Measurements from ENCODE around the gene CCDC187.
"Not testable (repeated sequence)": the region's sequence is repeated elsewhere in the genome, so short reads cannot be mapped to it uniquely, and the experiment has no call there.

The CCDC187 gene

DNA sequence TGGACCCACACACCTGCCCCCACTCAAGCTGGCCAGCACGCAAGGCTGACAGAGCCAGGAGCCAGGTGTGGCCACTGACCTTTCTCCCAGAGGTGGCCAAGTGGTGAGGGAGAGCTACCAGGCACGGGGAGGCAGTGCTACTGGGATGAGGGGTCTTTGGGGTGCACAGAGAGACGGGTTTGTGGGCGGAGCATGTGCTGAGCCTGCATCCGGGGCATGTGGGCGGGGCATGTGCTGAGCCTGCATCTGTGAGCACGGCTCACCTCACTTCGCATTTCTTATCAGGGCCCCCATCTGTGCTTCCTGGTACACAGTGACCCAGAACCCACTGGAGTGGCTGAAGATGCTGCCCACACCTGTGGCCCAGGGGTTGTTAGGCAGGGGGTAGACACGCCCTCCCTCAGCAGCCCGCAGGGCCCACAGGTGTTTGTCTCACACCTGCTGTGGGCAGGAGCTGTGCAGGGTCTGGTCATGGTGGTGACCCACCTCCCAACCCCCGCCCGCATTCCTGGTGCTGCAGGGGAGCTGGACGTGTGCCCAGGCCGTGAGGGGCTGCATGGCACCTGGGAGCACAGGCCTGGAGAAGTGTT lies 21.5 kb downstream of the CCDC187 start:
- no peak for DNase-seq

GRCh38 chr9:136281421-136282271 lies 22.2 kb downstream of the CCDC187 start:
- no peak for DNase-seq

GRCh38 chr9:136280535-136281315 lies 23.2 kb downstream of the CCDC187 start:
- DNase-seq: no peak

GRCh38 chr9:136279471-136279870 lies 24.4 kb downstream of the CCDC187 start:
- no peak for DNase-seq

- no peak for DNase-seq
Measured at GRCh38 chr9:136278894-136279293, 25.0 kb downstream of the CCDC187 start.

DNA sequence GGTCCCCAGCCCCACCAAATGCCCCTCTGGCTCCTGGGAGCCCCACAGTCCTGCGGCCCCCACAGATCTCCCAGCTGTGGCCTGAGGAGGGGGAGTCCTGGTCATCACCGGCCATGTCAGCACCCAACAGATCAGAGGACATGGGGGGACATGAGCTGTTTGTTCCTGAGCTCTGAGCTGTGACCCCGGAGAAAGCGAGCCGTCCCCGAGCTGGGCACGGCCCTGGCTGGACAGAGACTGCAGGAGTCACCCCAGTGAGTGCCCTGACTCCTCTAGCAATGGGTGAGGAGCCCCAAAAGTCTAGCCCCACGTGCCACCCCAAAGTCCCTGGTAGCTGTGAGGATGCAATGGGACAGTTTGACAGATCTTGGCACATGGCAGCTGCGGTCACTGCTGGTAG lies 25.7 kb downstream of the CCDC187 start:
- no peak for DNase-seq

- DNase-seq: no peak
Measured at GRCh38 chr9:136277746-136278145, 26.1 kb downstream of the CCDC187 start.

DNA sequence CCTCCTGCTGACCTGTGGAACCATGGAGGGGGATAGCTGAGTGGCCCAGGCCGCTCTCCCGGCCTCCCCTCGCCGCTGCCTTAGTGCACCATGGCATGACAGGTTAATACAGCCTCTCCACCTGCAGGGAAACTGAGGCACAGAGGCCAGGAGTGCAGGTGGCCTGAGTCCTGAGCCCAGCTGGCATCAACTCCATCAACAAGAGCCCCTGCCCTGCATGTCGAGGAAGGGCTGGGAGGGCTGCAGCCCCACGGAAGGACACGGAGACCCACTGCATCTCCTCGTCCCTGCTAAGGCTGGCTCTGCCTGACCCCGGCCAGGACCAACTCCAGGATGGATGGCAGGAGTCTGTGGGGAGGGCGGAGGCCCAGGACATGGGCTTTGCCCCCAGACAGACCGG lies 27.2 kb downstream of the CCDC187 start:
- DNase-seq: no peak

DNA sequence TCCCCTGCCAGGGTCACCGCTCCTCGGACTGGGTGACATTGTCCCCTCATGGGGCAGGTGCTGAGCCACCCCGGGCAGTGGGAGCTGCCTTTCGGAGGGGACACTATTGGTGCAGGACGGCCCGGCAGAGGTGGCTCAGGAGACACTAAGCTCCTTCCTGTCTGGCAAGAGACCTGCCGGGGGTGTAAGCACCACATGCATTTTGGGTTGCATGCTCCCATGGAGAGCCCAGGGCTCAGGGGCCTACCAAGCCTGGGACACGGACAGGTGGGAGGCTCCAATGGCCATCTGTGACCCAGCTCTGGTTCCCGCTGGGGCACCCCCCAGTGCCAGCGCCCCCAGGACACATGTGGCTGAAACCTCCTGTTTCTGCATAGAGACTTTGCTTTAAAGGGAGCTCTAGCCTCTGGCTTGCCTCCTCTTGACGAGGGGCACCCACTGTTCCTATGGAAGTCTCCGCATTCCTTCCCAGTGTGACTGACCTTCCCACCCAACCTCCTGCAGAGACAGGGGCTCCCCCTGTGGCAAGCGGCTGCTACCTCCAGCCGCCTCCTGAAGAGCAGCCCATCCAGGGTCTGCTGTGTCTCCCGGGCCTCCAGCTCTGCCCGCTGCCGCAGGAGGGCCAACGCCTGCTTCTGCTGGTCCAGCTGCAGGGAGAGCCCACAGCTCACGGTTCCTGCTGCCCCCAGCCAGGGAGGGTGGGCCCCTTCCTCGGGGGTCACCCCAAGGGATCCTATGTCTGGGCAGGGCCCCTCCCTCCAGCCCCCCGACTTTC lies 28.1 kb downstream of the CCDC187 start:
- no peak for DNase-seq

GRCh38 chr9:136274786-136275654 lies 28.9 kb downstream of the CCDC187 start:
- no peak for DNase-seq

DNA sequence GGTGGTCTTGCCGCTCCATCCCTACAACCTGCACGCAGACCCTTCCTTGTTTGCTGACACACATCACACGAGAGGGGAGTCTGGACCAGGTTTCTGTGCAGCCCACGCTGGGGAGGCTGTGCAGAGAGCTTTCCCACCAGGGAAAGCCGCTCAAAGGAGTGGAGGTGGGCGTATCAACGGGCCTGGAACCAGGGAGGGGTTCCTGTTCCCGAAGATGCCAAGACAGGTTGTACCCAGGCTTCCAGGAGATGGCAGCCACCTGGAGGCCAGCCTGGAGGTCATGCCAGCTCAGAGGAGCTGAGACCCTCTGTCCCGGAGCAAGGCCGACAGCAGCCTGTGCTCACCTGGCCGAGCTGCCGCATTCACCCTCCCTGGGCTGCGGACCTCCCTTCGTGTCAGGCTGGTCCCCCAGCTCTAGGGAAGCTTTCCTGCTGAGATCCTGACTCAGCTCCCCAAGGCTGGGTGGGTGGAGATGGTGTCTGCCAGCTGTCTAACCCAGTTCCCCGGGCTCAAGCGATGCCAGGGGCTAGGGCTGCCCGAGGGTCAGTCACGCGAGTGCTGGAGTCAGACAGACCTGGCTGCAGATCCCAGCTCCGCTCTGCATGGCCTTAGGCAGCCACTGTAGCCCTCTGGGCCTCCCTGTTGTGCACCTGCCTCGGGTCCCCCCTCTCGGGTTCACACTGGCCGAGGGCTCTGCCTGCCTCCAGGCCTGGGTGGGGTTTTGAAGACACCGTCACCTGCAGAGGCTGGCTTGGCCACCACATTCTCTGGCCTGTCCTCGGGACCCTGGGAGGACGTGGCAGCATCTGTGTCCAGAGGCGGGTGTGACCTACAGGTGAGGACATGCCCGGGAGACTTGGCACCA lies 29.7 kb downstream of the CCDC187 start:
- no peak for DNase-seq

DNA sequence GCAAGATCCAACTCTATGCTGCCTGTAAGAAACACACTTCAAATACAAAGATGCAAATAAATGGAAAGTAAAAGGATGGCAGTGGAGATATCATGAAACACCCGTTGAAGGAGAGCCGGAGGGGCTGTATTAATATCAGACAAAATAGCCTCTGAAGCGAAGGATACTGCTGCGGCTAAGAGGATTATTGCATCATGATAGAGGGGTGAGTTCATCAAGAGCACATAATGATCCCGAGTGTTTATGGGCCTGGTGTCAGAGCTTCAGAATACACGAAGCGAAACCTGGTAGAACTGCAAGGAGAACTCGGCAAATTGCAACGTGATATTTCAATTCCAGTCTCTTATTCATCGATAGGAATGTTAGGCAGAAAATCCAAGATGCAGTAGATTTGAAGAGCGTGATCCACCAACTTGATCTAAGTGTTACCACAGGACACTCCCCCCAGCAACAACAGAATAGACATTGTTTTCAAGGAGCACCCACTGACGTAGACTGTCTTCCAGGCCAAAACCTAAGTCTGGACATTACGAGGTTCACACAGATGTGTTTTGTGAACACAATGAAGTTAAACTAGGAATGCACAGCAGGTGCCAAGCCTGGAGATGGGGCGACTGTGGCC lies 30.5 kb downstream of the CCDC187 start:
- DNase-seq: peak; percentile 26

DNA sequence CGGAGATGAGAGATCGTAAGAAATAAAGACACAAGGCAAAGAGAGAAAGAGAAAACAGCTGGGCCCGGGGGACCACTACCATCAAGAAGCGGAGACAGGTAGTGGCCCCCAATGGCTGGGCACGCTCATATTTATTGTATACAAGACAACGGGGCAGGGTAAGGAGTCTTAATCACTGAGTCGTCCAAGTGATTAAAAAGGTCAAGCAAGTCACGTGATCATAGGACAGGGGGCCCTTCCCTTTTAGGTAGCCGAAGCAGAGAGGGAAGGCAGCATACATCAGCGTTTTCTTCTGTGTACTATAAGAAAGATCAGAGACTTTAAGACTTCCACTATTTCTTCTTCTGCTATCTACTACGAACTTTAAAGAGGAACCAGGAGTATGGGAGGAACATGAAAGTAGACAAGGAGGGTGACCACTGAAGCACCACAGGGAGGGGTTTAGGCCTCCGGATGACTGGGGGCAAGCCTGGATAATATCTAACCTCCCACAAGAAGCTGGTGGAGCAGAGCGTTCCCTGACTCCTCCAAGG lies 33.7 kb downstream of the CCDC187 start:
- no peak for DNase-seq

GRCh38 chr9:136268735-136269134 lies 35.2 kb downstream of the CCDC187 start:
- no peak for DNase-seq

DNA sequence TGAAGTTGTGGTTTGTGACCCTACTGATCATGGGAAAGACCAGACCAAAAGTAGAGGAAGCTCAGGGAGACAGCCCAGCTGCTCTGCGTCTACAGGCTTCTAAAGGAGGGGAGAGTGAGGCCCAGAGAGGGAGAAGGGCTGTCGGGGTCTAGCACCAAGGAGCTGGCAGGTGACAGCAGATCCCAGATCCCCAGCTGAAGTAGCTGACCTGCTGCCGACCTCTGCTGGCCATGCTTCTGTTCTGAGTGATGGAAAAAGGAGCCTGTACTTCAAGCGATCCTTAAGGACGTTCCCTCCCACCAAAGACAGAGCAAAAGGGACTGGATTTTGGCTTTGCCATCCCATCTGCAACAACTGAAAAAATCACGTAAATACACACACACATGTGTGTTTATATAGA lies 35.6 kb downstream of the CCDC187 start:
- no peak for DNase-seq

DNA sequence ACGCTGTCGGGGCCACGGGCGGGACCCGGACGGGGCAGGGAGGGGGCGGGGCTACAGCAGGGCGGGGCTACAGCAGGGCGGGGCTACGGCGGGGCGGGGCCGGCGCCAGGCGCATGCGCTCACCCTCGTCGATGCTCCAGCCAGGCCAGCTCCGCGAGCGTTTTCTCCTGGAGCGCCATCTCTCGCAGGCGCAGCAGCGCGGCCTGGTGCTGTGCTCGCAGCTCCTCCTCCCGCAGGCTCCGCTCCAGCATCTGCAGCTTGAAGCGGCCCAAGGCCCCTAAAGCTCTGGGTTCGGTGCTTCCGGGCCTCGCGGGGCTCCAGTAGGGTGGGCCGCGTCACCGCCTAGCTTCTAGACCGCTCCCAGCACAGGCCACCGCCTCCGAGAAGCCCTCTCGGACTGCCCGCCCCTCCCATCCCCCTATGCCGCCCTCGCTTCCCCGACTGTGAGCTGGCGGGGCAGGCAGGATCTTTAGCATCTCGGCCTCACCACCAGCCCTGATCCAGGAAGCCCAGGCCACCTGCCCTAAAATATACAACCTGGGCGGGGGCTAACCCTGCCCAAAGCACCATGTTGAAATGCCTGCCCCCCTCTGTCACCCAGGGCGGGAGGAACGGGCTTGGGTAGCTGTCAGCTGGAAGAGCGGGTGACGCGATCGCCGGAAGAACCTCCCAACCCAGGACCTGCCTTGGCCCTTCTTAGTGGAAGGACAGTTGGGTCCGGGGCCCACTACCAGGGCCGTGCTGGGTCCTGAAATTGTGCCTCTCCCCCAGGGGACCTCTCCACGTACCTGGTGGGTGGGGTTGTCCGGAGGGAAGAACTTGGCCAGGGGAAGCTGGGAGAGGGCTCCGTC lies 36.4 kb downstream of the CCDC187 start:
- peak; percentile 80 for DNase-seq

DNA sequence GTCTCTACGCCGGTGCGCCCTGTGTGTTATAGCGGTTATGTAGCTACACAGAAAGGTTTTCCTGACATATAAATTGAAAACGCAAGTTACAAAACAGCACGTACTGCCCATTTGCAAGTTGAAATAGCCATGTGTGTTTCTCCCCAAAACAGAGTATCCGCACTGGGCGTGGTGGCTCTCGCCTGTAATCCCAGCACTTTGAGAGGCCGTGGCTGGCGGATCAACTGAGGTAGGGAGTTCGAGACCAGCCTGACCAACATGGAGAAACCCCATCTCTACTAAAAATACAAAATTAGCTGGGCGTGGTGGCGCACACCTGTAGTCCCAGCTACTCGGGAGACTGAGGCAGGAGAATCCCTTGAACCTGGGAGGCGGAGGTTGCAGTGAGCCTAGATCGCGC lies 37.3 kb downstream of the CCDC187 start:
- not testable (repeated sequence) for DNase-seq

DNA sequence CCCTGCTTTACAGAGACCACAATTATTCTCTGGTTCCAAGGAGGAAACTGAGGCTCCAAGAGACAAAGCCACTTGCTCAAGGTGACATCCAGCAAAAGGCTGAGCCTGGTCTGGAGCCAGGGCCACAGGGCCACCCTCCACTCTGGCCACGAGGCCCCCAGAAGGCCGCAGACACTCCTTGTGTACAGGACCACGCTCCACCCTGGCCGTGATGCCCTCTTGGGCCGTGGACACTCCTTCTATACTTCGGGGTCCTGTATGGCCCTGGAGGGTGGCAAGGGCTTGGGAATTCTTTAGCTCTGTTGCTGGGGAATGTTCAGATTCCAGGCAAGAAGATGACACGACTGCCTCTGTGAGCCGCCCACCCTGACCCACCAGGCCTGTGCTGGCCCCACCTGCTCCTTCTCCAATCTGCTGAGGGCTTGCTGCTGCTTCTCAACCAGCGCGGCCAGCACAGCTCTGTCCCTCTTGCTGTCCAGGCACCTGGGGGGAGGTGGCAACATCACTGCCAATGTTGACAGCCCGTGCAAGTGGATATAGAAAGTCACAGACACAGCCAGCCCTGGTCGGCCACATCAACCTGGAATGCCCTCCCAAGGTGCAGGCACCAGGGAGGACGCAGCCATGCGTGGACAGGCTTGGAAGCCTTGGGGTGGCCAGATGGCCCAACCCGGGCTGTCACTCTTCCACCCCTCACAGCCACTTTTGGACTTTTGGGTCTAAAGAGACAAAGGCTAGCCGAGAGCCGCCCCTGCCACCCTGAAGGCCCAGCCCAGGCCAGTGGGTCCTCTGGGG lies 38.1 kb downstream of the CCDC187 start:
- DNase-seq: no peak
